Panc1 (cell line): ENCODE data around the gene METTL16. TPM values are rescaled to one million over a fixed set of nuclear protein-coding genes. Genes with fewer than 3 reads are reported as not detected.
A peak's percentile ranks its signal among the peaks of the same experiment; 100 is the strongest.

Experiments
- ATAC-seq: fragments of 200-7000 bp; cut with Tn5 transposase; 2 replicates; pipeline ENCODE4 v1.9.1; 2020; ENCODE audit warnings: mild to moderate bottlenecking, moderate library complexity
- BruUV-seq: library from RNA; stranded (reverse); fragments of 400-500 nt; replicated peaks from 2 replicates; lab custom pipeline; 2021; lab: Mats Ljungman, UMichigan
- CTCF ChIA-PET: fragments of 300-600 bp; sonication (Branson Sonifier 250); formaldehyde crosslinking; loops from one replicate; lab custom pipeline; 2022; ENCODE audit warnings: antibody characterized with exemption; lab: Charles Lee
- POLR2A ChIA-PET: fragments of 300-600 bp; sonication (Branson Sonifier 250); formaldehyde crosslinking; loops from one replicate; lab custom pipeline; 2022; ENCODE audit warnings: antibody characterized with exemption; lab: Charles Lee
- DNase-seq: peaks from one replicate; pipeline ENCODE4 v3.0.0-alpha.2; 2010; ENCODE audit warnings: low read depth, low spot score
- H3K27ac ChIP-seq: 2 replicates; pipeline ENCODE4 v1.5.1; 2011; ENCODE audit warnings: mild to moderate bottlenecking, low read length, inconsistent platforms
- H3K27me3 ChIP-seq: fragments of 200-500 bp; sonication (Bioruptor generic); 2 replicates; pipeline ENCODE4 v1.6.0; 2014; ENCODE audit warnings: low read length, inconsistent platforms; ENCODE audit not compliant: control insufficient read depth, insufficient read depth
- H3K36me3 ChIP-seq: fragments of 200-500 bp; sonication (Bioruptor generic); 2 replicates; pipeline ENCODE4 v1.5.1; 2014; ENCODE audit warnings: inconsistent platforms, mild to moderate bottlenecking, low read length, moderate library complexity; ENCODE audit not compliant: control insufficient read depth, insufficient read depth
- H3K4me1 ChIP-seq: 2 replicates; pipeline ENCODE4 v1.5.1; 2011; ENCODE audit warnings: inconsistent platforms, mild to moderate bottlenecking, low read length, moderate library complexity; ENCODE audit not compliant: control insufficient read depth, insufficient read depth
- H3K4me3 ChIP-seq, 2 experiments: 2 replicates each; pipeline ENCODE4 v1.5.1; 2011 to 2012; ENCODE audit warnings: low read depth in 2 of 2, low read length in 2 of 2, mild to moderate bottlenecking in 2 of 2, inconsistent platforms in 1 of 2, moderate library complexity in 1 of 2
- H3K9me3 ChIP-seq: fragments of 200-500 bp; sonication (Bioruptor generic); 2 replicates; pipeline ENCODE4 v1.5.1; 2014; ENCODE audit warnings: low read depth, mild to moderate bottlenecking, inconsistent platforms, low read length, moderate library complexity; ENCODE audit not compliant: control insufficient read depth, insufficient read depth
- CTCF ChIP-seq: fragments of 450-650 bp; IDR thresholded peaks from 2 replicates; pipeline ENCODE4 v1.5.1; 2017; ENCODE audit warnings: mild to moderate bottlenecking
- POLR2AphosphoS5 ChIP-seq: IDR thresholded peaks from 2 replicates; pipeline ENCODE4 v1.6.1; 2012; ENCODE audit warnings: mild to moderate bottlenecking, low read depth, low read length, moderate library complexity
- SIN3A ChIP-seq: IDR thresholded peaks from 2 replicates; pipeline ENCODE4 v1.6.1; 2012; ENCODE audit warnings: low read depth, mild to moderate bottlenecking, low read length, moderate library complexity, borderline replicate concordance; ENCODE audit not compliant: insufficient read depth
- TCF7L2 ChIP-seq: IDR thresholded peaks from 2 replicates; pipeline ENCODE4 v1.6.1; 2011; ENCODE audit warnings: mild to moderate bottlenecking, low read depth, low read length, inconsistent platforms
- in situ Hi-C: cut with HindIII; loops from 2 replicates; pipeline ENCODE4 v1.10.0; 2016; ENCODE audit warnings: low sequenced_read_pairs, low pct_unique_long_range_greater_than_20kb
- intact Hi-C: fragments of 100-400 bp; cut with micrococcal nuclease; formaldehyde crosslinking; loops from one replicate; pipeline ENCODE4 v1.10.0; 2022; ENCODE audit not compliant: unreplicated experiment
- total RNA-seq: library from RNA; stranded (reverse); gene quantifications from one replicate; pipeline ENCODE4 v1.2.1, GENCODE V29; 2021; ENCODE audit not compliant: unreplicated experiment
- TF ChIP-seq, protein P1 (sequence below), 2 experiments: IDR thresholded peaks; 2 replicates each; pipeline ENCODE4 v1.6.1; 2011 to 2012; ENCODE audit warnings: low read depth in 2 of 2, control low read depth in 1 of 2, low read length in 1 of 2, mild to moderate bottlenecking in 1 of 2, moderate library complexity in 1 of 2; ENCODE audit not compliant: insufficient read depth in 1 of 2

METTL16 gene
- total RNA-seq, 1 experiment from 2014 or later = 34.7 TPM

- ChIA-PET POLR2A (interaction anchor here (0.5 to 0.6 kb wide), 2 partner anchors 14 to 117 kb away, joined by 3 read pairs; no protein-coding TSS in a partner anchor), CTCF (no interaction called here)
- in situ Hi-C loops = no loop called here
- H3K4me1 ChIP-seq = no peaks in the 10 kb centered on the region
- DNase-seq (no peak), ATAC-seq (no peak)
- H3K27ac ChIP-seq = peak overlapping the region; percentile 99
- no peak for TF ChIP-seq SIN3A
- no peak for TF ChIP-seq CTCF
- TF ChIP-seq, protein P1, sequence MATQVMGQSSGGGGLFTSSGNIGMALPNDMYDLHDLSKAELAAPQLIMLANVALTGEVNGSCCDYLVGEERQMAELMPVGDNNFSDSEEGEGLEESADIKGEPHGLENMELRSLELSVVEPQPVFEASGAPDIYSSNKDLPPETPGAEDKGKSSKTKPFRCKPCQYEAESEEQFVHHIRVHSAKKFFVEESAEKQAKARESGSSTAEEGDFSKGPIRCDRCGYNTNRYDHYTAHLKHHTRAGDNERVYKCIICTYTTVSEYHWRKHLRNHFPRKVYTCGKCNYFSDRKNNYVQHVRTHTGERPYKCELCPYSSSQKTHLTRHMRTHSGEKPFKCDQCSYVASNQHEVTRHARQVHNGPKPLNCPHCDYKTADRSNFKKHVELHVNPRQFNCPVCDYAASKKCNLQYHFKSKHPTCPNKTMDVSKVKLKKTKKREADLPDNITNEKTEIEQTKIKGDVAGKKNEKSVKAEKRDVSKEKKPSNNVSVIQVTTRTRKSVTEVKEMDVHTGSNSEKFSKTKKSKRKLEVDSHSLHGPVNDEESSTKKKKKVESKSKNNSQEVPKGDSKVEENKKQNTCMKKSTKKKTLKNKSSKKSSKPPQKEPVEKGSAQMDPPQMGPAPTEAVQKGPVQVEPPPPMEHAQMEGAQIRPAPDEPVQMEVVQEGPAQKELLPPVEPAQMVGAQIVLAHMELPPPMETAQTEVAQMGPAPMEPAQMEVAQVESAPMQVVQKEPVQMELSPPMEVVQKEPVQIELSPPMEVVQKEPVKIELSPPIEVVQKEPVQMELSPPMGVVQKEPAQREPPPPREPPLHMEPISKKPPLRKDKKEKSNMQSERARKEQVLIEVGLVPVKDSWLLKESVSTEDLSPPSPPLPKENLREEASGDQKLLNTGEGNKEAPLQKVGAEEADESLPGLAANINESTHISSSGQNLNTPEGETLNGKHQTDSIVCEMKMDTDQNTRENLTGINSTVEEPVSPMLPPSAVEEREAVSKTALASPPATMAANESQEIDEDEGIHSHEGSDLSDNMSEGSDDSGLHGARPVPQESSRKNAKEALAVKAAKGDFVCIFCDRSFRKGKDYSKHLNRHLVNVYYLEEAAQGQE (IDR thresholded peaks at IDR 0.05; ENCODE audit: insufficient read depth in 1 of 2, low read depth in 2 of 2, low read length in 1 of 2) = no peak
- TF ChIP-seq POLR2AphosphoS5 = no peak
- TF ChIP-seq TCF7L2 = no peak
- peak overlapping the region; percentile 85 to 97 for H3K4me3 ChIP-seq
- intact Hi-C loops = no loop called here
- BruUV-seq = TSS peak; percentile 92
- peaks cover 11% of the 10 kb centered on the region; the same call in 1 of the 2 replicates for H3K36me3 ChIP-seq
- no peaks in the 10 kb centered on the region for H3K9me3 ChIP-seq
- no peaks in the 10 kb centered on the region for H3K27me3 ChIP-seq
Observed at GRCh38 chr17:2511138-2511461, 588 bp downstream of the METTL16 start.

- ChIA-PET CTCF (no interaction called here), POLR2A (interaction anchor here (0.5 to 0.7 kb wide), 3 partner anchors 15 to 215 kb away, joined by 3 to 14 read pairs (median 3); no protein-coding TSS in a partner anchor)
- no peaks in the 10 kb centered on the region for H3K9me3 ChIP-seq
- TF ChIP-seq POLR2AphosphoS5 = no peak
- TF ChIP-seq TCF7L2 = no peak
- TF ChIP-seq SIN3A = no peak
- no peak for TF ChIP-seq CTCF
- TF ChIP-seq, protein P1 (IDR thresholded peaks at IDR 0.05; ENCODE audit: insufficient read depth in 1 of 2, low read depth in 2 of 2, low read length in 1 of 2) = no peak
- H3K4me1 ChIP-seq = no peaks in the 10 kb centered on the region
- in situ Hi-C loops (no loop called here), intact Hi-C loops (no loop called here)
- H3K27ac ChIP-seq = peak overlapping the region; percentile 99
- BruUV-seq = no TSS peak
- H3K4me3 ChIP-seq = peak overlapping the region; percentile 85 to 97
- peaks cover 11% of the 10 kb centered on the region; the same call in 1 of the 2 replicates for H3K36me3 ChIP-seq
- no peak for DNase-seq
- ATAC-seq = no peak
- no peaks in the 10 kb centered on the region for H3K27me3 ChIP-seq
Observed at GRCh38 chr17:2510559-2510958, 1.1 kb downstream of the METTL16 start.
